ENCODE data around the gene CASS4.
"Not testable (repeated sequence)": the region's sequence is repeated elsewhere in the genome, so short reads cannot be mapped to it uniquely, and the experiment has no call there.

The CASS4 gene

GRCh38 chr20:56392881-56393482, 19.1 kb upstream of the CASS4 start:
- no peak for DNase-seq (ENCODE audit: low spot score)

GRCh38 chr20:56393653-56394052, 18.4 kb upstream of the CASS4 start:
- DNase-seq (ENCODE audit: low spot score) = no peak

DNA sequence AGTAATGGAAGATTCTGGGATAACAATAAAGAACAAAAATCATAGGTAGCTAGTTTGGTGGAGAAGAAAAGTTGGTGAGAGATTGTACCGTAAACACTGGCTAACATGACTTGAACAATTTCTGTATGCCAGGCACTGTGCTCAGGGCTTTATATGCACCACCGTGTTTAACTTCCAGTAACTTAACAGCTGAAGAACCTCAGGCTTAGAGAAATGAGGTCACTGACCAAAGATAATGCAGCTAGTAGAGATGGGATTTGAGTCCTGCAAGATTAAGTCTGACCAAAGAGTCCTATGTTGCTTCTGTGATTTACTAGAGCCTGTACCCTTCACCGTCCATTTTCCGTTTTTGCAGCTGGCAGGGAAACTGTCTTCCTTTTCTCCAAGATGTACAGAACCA, 16.9 kb upstream of the CASS4 start:
- no peak for DNase-seq (ENCODE audit: low spot score)

- DNase-seq (ENCODE audit: low spot score) = peak; percentile 61
Measured at GRCh38 chr20:56400001-56400640, 11.9 kb upstream of the CASS4 start.

- no peak for DNase-seq (ENCODE audit: low spot score)
Measured at GRCh38 chr20:56403465-56403864, 8.6 kb upstream of the CASS4 start.

GRCh38 chr20:56405356-56405755, 6.7 kb upstream of the CASS4 start:
- DNase-seq (ENCODE audit: low spot score) = not testable (repeated sequence)

DNA sequence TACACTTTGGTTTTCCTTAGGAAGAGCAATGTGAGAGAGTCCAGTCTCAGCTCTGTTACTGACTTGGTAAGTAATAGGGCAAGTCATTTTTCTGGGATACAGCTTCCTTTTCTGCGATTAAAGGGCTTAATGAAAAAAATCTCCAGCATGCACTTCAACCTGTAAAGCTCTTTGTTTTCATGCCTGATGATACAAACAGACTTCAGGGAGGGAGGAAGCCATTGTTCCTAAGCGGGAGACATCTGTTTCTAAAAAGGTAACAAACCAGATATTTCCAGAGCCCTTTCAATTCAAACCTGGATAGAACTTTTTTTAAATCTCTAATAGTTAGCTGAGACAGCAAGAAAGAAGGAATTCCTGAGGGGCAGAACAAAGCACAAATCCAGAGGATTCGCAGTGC, 5.2 kb upstream of the CASS4 start:
- no peak for DNase-seq (ENCODE audit: low spot score)

GRCh38 chr20:56409521-56409920, 2.5 kb upstream of the CASS4 start:
- DNase-seq (ENCODE audit: low spot score) = no peak

DNA sequence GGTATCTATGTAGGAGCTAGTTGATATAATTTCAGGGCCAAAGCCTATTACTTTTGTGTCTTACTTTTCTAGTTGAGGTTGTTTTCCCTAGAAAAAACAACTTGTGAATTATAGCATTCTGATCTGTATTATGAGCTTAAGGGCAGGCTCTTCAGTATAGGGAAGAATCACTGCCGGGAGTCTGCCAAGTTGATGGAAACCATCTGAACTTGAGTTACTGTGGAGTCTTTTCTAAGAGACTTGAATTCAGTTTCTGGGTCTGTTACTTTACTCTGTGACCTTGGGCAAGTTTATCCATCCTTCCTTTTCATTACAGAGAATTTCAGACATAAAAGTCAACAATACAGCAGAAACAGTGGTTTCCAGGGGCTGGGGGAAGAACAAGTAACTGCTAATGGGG, 2.1 kb upstream of the CASS4 start:
- DNase-seq (ENCODE audit: low spot score) = no peak

DNA sequence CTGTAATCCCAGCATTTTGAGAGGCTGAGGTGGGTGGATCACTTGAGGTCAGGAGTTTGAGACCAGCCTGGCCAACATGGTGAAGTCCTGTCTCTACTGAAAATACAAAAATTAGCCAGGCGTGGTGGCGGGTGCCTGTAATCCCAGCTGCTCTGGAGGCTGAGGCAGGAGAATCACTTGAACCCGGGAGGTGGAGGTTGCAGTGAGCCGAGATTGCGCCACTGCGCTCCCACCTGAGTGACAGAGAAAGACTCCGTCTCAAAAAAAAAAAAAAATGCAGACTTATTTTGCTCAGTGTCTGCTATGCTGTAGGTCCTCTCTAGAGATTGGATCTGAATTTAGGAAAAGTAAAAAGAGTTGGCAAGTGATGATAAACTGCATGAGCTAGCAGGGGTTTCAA, 773 bp upstream of the CASS4 start:
- DNase-seq (ENCODE audit: low spot score) = not testable (repeated sequence)

GRCh38 chr20:56412473-56412790, 372 bp downstream of the CASS4 start:
- no peak for DNase-seq (ENCODE audit: low spot score)

GRCh38 chr20:56412949-56413348, 889 bp downstream of the CASS4 start:
- no peak for DNase-seq (ENCODE audit: low spot score)

DNA sequence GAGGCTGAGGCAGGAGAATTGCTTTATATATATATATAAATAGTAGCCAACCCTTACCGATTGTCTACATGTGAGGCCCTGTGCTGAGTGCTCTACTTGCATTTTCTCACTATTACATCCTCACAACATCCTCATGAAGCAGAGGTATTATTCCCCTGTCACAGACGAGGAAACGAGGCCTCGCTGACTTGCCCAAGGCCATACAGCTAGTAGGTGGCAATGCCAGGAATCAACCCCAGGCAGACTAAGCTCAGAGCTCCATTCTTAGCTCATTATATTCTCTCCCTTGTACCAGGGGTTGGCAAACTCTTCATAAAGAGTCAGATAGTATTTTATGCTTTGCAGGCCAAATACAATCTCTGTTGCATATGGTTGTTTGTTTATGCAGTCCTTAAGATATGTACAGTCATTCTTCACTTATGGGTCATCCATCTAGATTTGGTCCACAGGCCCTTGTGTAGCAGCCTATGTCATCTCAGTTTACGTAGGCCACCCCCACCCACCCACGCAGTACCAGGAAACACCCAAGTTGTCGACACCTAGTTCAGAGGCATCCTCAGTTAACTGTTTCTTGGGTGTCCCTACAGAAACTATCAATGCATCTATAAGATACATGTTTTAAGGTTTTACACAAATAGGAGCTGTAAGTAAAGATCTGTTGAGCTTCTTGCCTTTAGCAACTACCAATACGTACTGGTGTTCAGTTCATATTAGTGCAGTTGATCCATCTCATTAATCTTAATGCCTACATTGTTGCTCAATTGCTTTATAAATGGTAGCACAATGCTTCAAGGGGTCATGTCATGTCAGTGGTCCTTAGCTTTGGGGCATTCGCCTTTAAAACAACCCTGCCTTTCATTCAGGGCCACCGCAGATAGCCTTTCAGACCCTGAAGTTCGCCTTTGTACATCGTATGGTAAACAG, 3.0 kb downstream of the CASS4 start:
- no peak for DNase-seq (ENCODE audit: low spot score)

- DNase-seq (ENCODE audit: low spot score) = no peak
Measured at GRCh38 chr20:56417402-56417801, 5.3 kb downstream of the CASS4 start.

DNA sequence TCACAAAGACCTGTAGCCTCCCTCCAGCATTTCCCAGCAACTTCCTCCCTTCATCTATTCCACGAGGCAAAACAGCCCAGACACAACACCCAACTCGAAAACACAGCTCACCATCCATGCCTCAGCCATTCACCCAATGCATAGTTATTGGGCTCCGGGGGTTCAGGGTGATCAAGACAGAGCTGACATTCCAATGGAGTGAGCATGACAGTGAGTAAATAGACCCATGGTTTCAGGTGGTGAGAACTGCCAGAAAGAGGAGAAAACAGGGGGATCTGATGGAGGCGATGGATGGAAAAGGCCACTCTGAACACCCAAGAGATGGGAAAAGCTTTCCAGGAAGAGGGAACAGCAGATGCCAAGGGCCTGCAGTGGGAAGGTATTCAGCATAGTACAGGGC, 5.9 kb downstream of the CASS4 start:
- DNase-seq (ENCODE audit: low spot score) = no peak

DNA sequence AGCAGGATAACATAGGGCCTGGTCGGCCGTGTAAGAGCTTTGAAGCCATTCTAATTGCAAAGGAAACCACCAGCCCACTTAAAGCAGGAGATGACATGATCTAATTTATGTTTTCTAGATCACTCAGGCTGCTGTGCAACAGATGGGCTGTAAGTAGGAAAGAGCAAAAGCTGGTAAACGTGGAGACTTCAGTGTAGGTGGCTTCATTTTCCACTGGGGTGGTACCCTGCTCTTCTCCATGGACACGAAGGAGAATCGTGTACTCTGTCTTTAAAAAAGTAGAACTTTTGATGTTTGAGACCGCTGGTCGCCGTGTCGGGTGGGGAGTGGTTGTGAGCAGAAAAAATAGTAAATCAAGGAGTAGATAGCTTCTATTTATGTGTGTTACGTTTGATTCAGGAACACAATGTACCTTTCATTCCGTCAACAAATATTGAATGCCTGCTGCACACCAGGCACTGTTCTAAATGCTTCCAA, 6.4 kb downstream of the CASS4 start:
- DNase-seq (ENCODE audit: low spot score) = no peak

- no peak for DNase-seq (ENCODE audit: low spot score)
Measured at GRCh38 chr20:56420028-56420427, 8.0 kb downstream of the CASS4 start.

DNA sequence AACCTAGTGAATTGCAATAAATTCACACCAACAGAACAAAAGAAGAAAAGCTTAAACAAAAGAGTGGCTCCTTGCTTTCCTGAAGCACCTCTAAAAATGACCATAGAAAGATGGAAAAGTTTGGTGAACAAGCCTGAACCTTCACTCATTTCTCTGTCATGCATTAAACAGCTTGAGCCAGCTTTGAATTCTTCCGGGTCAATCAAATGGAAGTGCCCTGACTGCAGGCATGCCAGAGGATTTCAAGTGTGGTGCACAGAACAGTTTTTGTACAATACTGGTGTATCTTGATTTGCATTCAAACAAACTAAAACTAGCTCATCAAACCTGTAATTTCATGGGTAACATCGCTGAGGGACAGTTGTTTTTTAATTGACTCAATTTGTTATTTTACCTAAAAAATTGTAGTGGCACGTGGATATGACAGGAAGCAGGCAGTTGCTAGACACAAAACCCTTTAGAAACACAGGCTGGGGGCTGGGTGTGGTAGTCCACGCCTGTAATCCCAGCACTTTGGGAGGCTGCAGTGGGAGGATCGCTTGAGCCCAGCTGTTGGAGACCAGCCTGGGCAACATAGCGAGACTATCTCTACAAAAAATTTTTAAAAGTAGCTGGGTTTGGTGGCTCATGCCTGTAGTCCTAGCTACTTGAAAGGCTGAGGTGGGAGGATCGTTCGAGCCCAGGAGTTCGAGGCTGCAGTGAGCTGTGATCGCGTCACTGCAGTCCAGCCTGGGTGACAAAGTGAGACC, 9.1 kb downstream of the CASS4 start:
- DNase-seq (ENCODE audit: low spot score) = no peak

DNA sequence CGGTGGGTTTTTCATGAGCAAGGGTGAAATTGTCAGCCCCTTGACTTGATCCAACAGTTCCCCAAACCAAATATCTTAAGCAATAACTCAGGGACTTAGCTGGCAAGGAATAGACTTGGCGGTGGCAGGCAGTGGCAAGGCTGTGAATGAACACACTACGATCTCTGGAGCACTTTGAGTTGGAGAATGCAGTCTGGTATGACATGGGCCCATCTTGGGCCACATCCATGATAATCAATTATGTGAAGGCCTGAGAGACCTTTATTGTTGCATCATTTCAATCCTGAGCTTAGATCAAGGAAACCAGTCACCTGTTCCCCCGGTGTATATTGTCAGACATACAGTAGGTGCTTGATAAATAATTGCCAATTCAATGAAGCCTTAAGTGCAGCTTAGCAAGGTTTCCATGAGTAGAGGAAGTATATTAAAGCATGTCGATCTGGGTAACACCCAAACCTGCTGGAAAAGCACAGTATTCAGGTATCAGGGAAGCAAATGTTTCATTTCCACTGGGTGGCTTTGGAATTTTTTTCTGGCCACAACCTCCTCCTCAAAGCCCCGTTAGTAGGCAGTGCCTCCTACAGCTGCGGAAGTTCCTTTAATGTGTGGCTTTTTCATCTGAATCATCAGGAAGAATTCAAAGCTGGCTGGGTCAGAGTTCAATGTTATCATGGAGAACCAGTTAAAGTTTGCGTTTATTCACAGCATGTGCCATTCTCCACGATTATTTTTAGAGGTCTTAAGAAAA, 10.2 kb downstream of the CASS4 start:
- no peak for DNase-seq (ENCODE audit: low spot score)

DNA sequence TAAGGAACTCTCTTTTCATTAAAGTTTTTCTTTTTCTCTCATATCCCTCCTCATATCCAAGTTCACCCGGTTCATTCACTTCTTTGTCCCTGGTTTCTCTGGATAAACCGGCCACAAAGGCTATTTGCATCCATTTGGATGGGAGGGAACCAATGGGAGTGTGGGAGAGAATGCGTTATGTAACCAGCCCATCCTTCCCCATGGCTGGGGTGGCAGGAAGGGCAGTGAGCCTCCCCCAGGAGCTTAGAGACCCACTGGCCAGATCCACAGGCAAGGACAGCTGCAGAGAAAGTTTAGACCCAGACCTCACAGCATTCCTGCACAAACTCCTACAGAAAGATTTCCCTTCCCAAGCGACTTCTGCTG, 10.7 kb downstream of the CASS4 start:
- no peak for DNase-seq (ENCODE audit: low spot score)

- no peak for DNase-seq (ENCODE audit: low spot score)
Measured at GRCh38 chr20:56423211-56423610, 11.2 kb downstream of the CASS4 start.

All from SK-N-DZ (cell line).